ENCODE measurements around the gene TAF9B. TPM values are rescaled to one million over a fixed set of nuclear protein-coding genes. Genes with fewer than 3 reads are reported as not detected.

Gene TAF9B
- total RNA-seq, 2 donors from 2014 or later, result 36.6 to 36.7 TPM

DNA sequence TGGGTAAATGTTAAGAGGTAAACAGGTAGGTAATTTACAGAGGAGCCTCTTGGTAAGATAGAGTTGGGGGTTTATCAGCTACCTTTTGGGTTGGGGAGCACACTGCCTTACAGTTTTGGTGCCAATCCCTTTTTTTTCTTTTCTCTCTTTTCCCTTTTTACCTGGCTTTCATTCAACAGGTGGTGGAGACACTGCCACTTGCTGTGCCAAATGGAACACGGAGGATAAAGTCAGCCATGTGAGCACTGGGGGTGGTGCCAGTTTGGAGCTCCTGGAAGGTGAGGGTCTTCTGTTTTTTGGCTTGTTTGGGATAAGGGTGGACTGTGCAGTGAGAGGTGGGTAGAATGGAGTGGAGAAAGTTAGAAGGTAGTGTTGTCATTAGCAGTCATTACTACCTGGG lies 14.3 kb downstream of the TAF9B start:
- H3K4me3 ChIP-seq, result no peak overlapping the region
- H3K27ac ChIP-seq, result no peak overlapping the region
- peaks cover 51% of the 10 kb centered on the region for H3K36me3 ChIP-seq
- no peaks in the 10 kb centered on the region for H3K27me3 ChIP-seq
- H3K4me1 ChIP-seq, result no peaks in the 10 kb centered on the region
- no peaks in the 10 kb centered on the region for H3K9me3 ChIP-seq
- TF ChIP-seq, protein P1, sequence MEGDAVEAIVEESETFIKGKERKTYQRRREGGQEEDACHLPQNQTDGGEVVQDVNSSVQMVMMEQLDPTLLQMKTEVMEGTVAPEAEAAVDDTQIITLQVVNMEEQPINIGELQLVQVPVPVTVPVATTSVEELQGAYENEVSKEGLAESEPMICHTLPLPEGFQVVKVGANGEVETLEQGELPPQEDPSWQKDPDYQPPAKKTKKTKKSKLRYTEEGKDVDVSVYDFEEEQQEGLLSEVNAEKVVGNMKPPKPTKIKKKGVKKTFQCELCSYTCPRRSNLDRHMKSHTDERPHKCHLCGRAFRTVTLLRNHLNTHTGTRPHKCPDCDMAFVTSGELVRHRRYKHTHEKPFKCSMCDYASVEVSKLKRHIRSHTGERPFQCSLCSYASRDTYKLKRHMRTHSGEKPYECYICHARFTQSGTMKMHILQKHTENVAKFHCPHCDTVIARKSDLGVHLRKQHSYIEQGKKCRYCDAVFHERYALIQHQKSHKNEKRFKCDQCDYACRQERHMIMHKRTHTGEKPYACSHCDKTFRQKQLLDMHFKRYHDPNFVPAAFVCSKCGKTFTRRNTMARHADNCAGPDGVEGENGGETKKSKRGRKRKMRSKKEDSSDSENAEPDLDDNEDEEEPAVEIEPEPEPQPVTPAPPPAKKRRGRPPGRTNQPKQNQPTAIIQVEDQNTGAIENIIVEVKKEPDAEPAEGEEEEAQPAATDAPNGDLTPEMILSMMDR (IDR thresholded peaks at IDR 0.05), result no peak
- no peak for DNase-seq (ENCODE audit: low spot score)

GRCh38 chrX:78124307-78124706 lies 15.1 kb downstream of the TAF9B start:
- no peaks in the 10 kb centered on the region for H3K4me1 ChIP-seq
- no peaks in the 10 kb centered on the region for H3K9me3 ChIP-seq
- H3K27me3 ChIP-seq, result no peaks in the 10 kb centered on the region
- no peak for DNase-seq (ENCODE audit: low spot score)
- no peak overlapping the region for H3K4me3 ChIP-seq
- no peak overlapping the region for H3K27ac ChIP-seq
- H3K36me3 ChIP-seq, result peaks cover 54% of the 10 kb centered on the region
- TF ChIP-seq, protein P1 (IDR thresholded peaks at IDR 0.05), result no peak

DNA sequence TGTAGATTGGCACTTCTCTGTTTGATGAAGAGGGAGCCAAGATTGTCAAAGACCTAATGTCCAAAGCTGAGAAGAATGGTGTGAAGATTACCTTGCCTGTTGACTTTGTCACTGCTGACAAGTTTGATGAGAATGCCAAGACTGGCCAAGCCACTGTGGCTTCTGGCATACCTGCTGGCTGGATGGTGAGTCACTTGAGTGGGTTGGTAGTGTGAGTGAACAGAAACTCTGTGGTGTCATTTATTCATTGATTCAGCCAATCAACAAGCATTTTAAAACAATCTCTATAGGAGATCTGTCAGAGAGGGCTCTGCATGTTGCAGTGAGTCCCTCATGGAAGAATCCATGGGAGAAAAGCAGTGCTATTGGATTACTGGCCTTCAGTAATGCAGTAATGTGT lies 16.3 kb downstream of the TAF9B start:
- Histone ChIP-seq H3K36me3 (peaks cover 65% of the 10 kb centered on the region), H3K27me3 (no peaks in the 10 kb centered on the region), H3K27ac (no peak overlapping the region), H3K9me3 (no peaks in the 10 kb centered on the region), H3K4me1 (no peaks in the 10 kb centered on the region), H3K4me3 (no peak overlapping the region)
- TF ChIP-seq, protein P1 (IDR thresholded peaks at IDR 0.05), result no peak
- no peak for DNase-seq (ENCODE audit: low spot score)

DNA sequence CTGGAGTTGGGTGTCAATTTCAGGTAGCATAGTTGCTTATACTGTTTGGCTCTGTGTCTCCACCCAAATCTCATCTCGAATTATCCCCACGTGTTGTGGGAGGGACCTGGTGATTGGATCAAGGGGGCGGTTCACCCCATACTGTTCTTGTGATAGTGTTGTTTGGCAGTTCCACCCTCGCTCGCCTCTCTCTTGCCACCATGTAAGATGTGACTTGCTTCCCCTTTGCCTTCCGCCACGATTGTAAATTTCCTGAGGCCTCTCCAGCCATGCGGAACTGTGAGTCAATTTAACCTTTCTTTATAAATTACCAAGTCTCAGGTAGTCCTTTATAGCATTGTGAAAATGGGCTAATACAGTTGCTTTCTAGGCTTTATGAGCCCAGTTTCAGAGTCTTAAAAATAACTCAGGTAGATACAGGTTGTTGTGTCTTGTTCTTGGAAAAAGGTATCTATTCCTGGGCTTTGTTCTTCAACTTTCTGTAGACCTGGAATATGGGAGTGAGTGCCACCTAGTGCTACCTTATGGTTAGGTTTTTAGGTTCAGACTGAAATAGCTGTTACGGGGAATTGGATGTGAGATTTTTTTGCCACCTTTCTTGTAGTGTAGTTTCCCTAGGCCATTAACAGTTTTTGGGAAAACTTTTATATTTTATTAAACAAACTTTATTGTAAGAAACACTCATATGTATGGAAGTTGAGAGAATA lies 19.8 kb downstream of the TAF9B start:
- no peak overlapping the region for H3K27ac ChIP-seq
- no peaks in the 10 kb centered on the region for H3K9me3 ChIP-seq
- H3K4me1 ChIP-seq, result no peaks in the 10 kb centered on the region
- H3K36me3 ChIP-seq, result peaks cover 75% of the 10 kb centered on the region
- no peak for DNase-seq (ENCODE audit: low spot score)
- no peak overlapping the region for H3K4me3 ChIP-seq
- TF ChIP-seq, protein P1 (IDR thresholded peaks at IDR 0.05), result peak in 1 of 2 donors; percentile 18
- no peaks in the 10 kb centered on the region for H3K27me3 ChIP-seq

DNA sequence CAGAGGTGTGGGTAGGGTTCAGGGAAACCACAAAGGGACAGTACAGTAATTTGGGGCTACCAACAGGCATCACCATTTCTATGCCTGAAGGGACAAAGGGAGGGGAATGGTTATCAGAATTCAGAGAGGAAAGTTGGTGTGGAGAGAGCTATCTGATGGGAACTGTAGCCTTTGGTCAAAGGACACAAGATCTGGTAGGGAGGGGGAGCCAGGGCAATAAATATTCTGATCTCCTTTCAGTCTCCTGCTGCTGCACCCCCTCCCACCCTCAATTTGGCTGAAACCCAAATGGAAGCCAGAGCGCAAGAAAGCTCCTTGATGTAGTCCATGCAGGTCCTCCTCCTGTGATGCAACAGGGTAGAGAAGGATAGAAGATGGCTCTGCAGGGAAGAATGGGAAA lies 20.8 kb downstream of the TAF9B start:
- DNase-seq (ENCODE audit: low spot score), result no peak
- Histone ChIP-seq H3K4me3 (no peak overlapping the region), H3K4me1 (no peaks in the 10 kb centered on the region), H3K36me3 (peaks cover 72% of the 10 kb centered on the region), H3K27me3 (no peaks in the 10 kb centered on the region), H3K27ac (no peak overlapping the region), H3K9me3 (no peaks in the 10 kb centered on the region)
- TF ChIP-seq, protein P1 (IDR thresholded peaks at IDR 0.05), result no peak

- Histone ChIP-seq H3K9me3 (no peaks in the 10 kb centered on the region), H3K4me3 (no peak overlapping the region), H3K27me3 (no peaks in the 10 kb centered on the region), H3K27ac (no peak overlapping the region), H3K4me1 (peaks cover 0 to 7% of the 10 kb centered on the region in 2 donors), H3K36me3 (peaks cover 71% of the 10 kb centered on the region)
- no peak for DNase-seq (ENCODE audit: low spot score)
- TF ChIP-seq, protein P1 (IDR thresholded peaks at IDR 0.05), result no peak
Measured at GRCh38 chrX:78116766-78117165, 22.7 kb downstream of the TAF9B start.
